Heart left ventricle (tissue), 13 donors: ENCODE results near the gene ZEB1.

ENCODE experiments used
- POLR2A ChIP-seq, 2 donors: fragments of 450-650 bp; IDR thresholded peaks; one replicate each; pipeline ENCODE4 v1.6.1; 2017; ENCODE audit warnings: antibody characterized with exemption in 2 of 2, mild to moderate bottlenecking in 2 of 2, moderate library complexity in 2 of 2
- TF ChIP-seq, protein P1 (sequence below), 12 donors: fragments of 200-600 bp; sonication (generic) in 4 of 12; IDR thresholded peaks; one replicate each; pipeline versions ENCODE4 v1.5.0 to v1.8.0; 2018 to 2022; ENCODE audit warnings: antibody characterized with exemption in 12 of 12, mild to moderate bottlenecking in 5 of 12
- donor health status: ischemic (EF 13 %, LVEDD 7.1; RV severe dilation, severe dysfunction).
- donor health status: DM: no; HTN: yes; CAD: no.
- donor health status: DM: no; HTN: no; CAD: no.
- donor health status: ischemic (EF 25% LVEDD 6.9; RV normal size, moderate dysfunction).
- donor health status: ischemic (EF 25% LVEDD 5.7; RV mildly dilated, moderate dysfunction).
- donor health status: ischemic (EF 35%, LVEDD 5.7; RV mildly dilated, moderate dysfunction).
- donor health status: nonischemic (EF 11% LVEDD 7.7; RV severe dilation, severe dysfunction).
- donor health status: DM: yes; HTN: yes; CAD: no.
- donor health status: PGD.
- donor health status: ischemic (EF 29% LVEDD 5.4; RV normal size, mild dysfunction).
- donor health status: nonischemic (EF 23%, LVEDD 6.1; RV moderate dilation, normal function).

DNA sequence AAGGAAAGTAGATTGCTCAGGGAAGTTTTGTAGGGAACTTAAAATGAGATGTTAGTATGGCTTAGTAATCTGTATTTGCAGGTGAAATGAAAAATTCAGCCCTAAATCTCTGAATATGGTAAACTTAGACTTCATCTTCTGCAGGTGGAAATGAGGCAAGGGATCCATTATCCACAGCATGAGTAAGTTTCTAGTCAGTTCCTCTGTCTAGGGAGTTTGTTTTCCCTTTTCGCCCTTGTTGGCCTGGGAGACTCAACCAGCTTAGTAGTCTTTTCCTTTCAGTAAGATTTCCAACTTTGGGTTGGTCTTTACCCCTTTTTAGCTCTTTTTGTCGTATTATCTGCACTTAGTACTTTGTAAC is 65.6 kb downstream of the ZEB1 start:
- TF ChIP-seq, protein P1, sequence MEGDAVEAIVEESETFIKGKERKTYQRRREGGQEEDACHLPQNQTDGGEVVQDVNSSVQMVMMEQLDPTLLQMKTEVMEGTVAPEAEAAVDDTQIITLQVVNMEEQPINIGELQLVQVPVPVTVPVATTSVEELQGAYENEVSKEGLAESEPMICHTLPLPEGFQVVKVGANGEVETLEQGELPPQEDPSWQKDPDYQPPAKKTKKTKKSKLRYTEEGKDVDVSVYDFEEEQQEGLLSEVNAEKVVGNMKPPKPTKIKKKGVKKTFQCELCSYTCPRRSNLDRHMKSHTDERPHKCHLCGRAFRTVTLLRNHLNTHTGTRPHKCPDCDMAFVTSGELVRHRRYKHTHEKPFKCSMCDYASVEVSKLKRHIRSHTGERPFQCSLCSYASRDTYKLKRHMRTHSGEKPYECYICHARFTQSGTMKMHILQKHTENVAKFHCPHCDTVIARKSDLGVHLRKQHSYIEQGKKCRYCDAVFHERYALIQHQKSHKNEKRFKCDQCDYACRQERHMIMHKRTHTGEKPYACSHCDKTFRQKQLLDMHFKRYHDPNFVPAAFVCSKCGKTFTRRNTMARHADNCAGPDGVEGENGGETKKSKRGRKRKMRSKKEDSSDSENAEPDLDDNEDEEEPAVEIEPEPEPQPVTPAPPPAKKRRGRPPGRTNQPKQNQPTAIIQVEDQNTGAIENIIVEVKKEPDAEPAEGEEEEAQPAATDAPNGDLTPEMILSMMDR (IDR thresholded peaks at IDR 0.05), result no peak
- no peak for TF ChIP-seq POLR2A (IDR thresholded peaks at IDR 0.05)
